HG03439 (cell line): ENCODE results near the gene KCNQ1.

Experiments
- ATAC-seq: cut with Tn5 transposase; IDR thresholded peaks from one replicate; pipeline ENCODE4 v1.9.1; 2021; ENCODE audit warnings: mild to moderate bottlenecking, moderate library complexity; ENCODE audit not compliant: unreplicated experiment

KCNQ1 gene

GRCh38 chr11:2532704-2533586 lies 88.1 kb downstream of the KCNQ1 start:
- peak; percentile 56 for ATAC-seq

GRCh38 chr11:2533587-2534133 lies 88.9 kb downstream of the KCNQ1 start:
- ATAC-seq: no peak

GRCh38 chr11:2534134-2534956 lies 89.5 kb downstream of the KCNQ1 start:
- no peak for ATAC-seq

- no peak for ATAC-seq
These were observed 90.3 kb downstream of the KCNQ1 start for GRCh38 chr11:2534957-2535672.

GRCh38 chr11:2535673-2536439 lies 91.0 kb downstream of the KCNQ1 start:
- ATAC-seq: no peak

- no peak for ATAC-seq
These were observed 91.7 kb downstream of the KCNQ1 start for GRCh38 chr11:2536440-2536989.

GRCh38 chr11:2537010-2537705 lies 92.3 kb downstream of the KCNQ1 start:
- no peak for ATAC-seq

- no peak for ATAC-seq
These were observed 93.3 kb downstream of the KCNQ1 start for GRCh38 chr11:2537896-2538724.

- ATAC-seq: no peak
These were observed 94.1 kb downstream of the KCNQ1 start for GRCh38 chr11:2538951-2539350.

- no peak for ATAC-seq
These were observed 94.8 kb downstream of the KCNQ1 start for GRCh38 chr11:2539371-2540222.

- ATAC-seq: no peak
These were observed 95.6 kb downstream of the KCNQ1 start for GRCh38 chr11:2540223-2540991.

GRCh38 chr11:2540992-2541680 lies 96.3 kb downstream of the KCNQ1 start:
- ATAC-seq: no peak

GRCh38 chr11:2541881-2542361 lies 97.1 kb downstream of the KCNQ1 start:
- ATAC-seq: no peak

GRCh38 chr11:2542406-2542805 lies 97.6 kb downstream of the KCNQ1 start:
- no peak for ATAC-seq

- no peak for ATAC-seq
These were observed 103.0 kb downstream of the KCNQ1 start for GRCh38 chr11:2547806-2548205.

GRCh38 chr11:2548596-2548995 lies 103.8 kb downstream of the KCNQ1 start:
- no peak for ATAC-seq
